OCI-LY1 (cell line): ENCODE results near the gene RRP8.

Source experiments
- H2AFZ ChIP-seq: fragments of 200-600 bp; sonication (generic), shearing (Covaris generic); 2 replicates; pipeline ENCODE4 v1.6.0; 2014; ENCODE audit warnings: antibody characterized with exemption, mild to moderate bottlenecking, low read length
- H3F3A ChIP-seq: fragments of 200-600 bp; sonication (generic), shearing (Covaris generic); 2 replicates; pipeline ENCODE4 v1.6.0; 2014; ENCODE audit warnings: mild to moderate bottlenecking, antibody characterized with exemption, low read length, moderate library complexity; ENCODE audit not compliant: insufficient read depth
- H3K27ac ChIP-seq: fragments of 200-600 bp; sonication (generic); 2 replicates; pipeline ENCODE4 v1.5.1; 2014; ENCODE audit warnings: low read length, mixed run types, mild to moderate bottlenecking, low read depth; ENCODE audit not compliant: poor library complexity, severe bottlenecking
- H3K27me3 ChIP-seq: fragments of 200-600 bp; sonication (generic); 2 replicates; pipeline ENCODE4 v1.6.0; 2014; ENCODE audit warnings: antibody characterized with exemption, mild to moderate bottlenecking, low read length, moderate library complexity; ENCODE audit not compliant: insufficient read depth
- H3K36me3 ChIP-seq: fragments of 200-600 bp; sonication (generic); 2 replicates; pipeline ENCODE4 v1.6.1; 2014; ENCODE audit warnings: mild to moderate bottlenecking, antibody characterized with exemption, low read length, moderate library complexity, mixed read lengths; ENCODE audit not compliant: insufficient read depth
- H3K4me1 ChIP-seq: fragments of 200-600 bp; sonication (generic); 2 replicates; pipeline ENCODE4 v1.5.1; 2014; ENCODE audit warnings: mild to moderate bottlenecking, low read length, moderate library complexity; ENCODE audit not compliant: insufficient read depth, severe bottlenecking
- H3K4me2 ChIP-seq: fragments of 200-600 bp; sonication (generic), shearing (Covaris generic); 2 replicates; pipeline ENCODE4 v1.6.1; 2014; ENCODE audit warnings: low read length
- H3K4me3 ChIP-seq: fragments of 200-600 bp; sonication (generic); 2 replicates; pipeline ENCODE4 v1.5.1; 2014; ENCODE audit warnings: low read length, low read depth, mild to moderate bottlenecking, mixed read lengths; ENCODE audit not compliant: poor library complexity, severe bottlenecking
- H3K79me2 ChIP-seq: fragments of 200-600 bp; shearing (Covaris generic); 2 replicates; pipeline ENCODE4 v1.6.1; 2016; ENCODE audit warnings: mixed run types, low read length, mixed read lengths; ENCODE audit not compliant: insufficient read depth
- H3K9ac ChIP-seq: fragments of 200-600 bp; sonication (generic), shearing (Covaris generic); 2 replicates; pipeline ENCODE4 v1.6.1; 2014; ENCODE audit warnings: mild to moderate bottlenecking, low read length, mixed read lengths
- H3K9me2 ChIP-seq: fragments of 200-600 bp; sonication (generic), shearing (Covaris generic); 2 replicates; pipeline ENCODE4 v1.6.1; 2014; ENCODE audit warnings: low read depth, mild to moderate bottlenecking, low read length, mixed read lengths
- H3K9me3 ChIP-seq: fragments of 200-600 bp; shearing (Covaris generic); 2 replicates; pipeline ENCODE4 v1.6.1; 2014; ENCODE audit warnings: low read length, mixed read lengths
- H4K20me1 ChIP-seq: fragments of 200-600 bp; sonication (generic), shearing (Covaris generic); 2 replicates; pipeline ENCODE4 v1.6.0; 2016; ENCODE audit warnings: mild to moderate bottlenecking, low read length; ENCODE audit not compliant: insufficient read depth
- CTCF ChIP-seq: fragments of 200-600 bp; sonication (generic), shearing (Covaris generic); IDR thresholded peaks from 2 replicates; pipeline ENCODE4 v1.5.1; 2017; ENCODE audit warnings: mild to moderate bottlenecking, antibody characterized with exemption, low read length, moderate library complexity, mixed read lengths
- EZH2 ChIP-seq: fragments of 200-600 bp; sonication (generic), shearing (Covaris generic); IDR thresholded peaks from 2 replicates; pipeline ENCODE4 v1.8.0; 2017; ENCODE audit warnings: borderline replicate concordance, mixed run types, mild to moderate bottlenecking, antibody characterized with exemption, low read length, moderate library complexity, mixed read lengths

The RRP8 gene

GRCh38 chr11:6557761-6558674, 45.4 kb downstream of the RRP8 start:
- no peaks in the 10 kb centered on the region for H3K9me2 ChIP-seq
- no peaks in the 10 kb centered on the region for H3K27me3 ChIP-seq
- no peak overlapping the region for H3K9ac ChIP-seq
- no peak overlapping the region for H3K27ac ChIP-seq
- no peaks in the 10 kb centered on the region for H3K4me1 ChIP-seq
- no peaks in the 10 kb centered on the region for H4K20me1 ChIP-seq
- no peak overlapping the region for H2AFZ ChIP-seq
- no peak overlapping the region for H3K4me2 ChIP-seq
- no peaks in the 10 kb centered on the region for H3K79me2 ChIP-seq
- no peaks in the 10 kb centered on the region for H3K36me3 ChIP-seq
- no peaks in the 10 kb centered on the region for H3K9me3 ChIP-seq
- no peaks in the 10 kb centered on the region for H3F3A ChIP-seq
- H3K4me3 ChIP-seq, result no peak overlapping the region
- TF ChIP-seq CTCF, result no peak
- TF ChIP-seq EZH2, result no peak

GRCh38 chr11:6557063-6557462, 46.4 kb downstream of the RRP8 start:
- H3K9me2 ChIP-seq, result no peaks in the 10 kb centered on the region
- no peaks in the 10 kb centered on the region for H3K79me2 ChIP-seq
- no peaks in the 10 kb centered on the region for H4K20me1 ChIP-seq

GRCh38 chr11:6556139-6556949, 47.1 kb downstream of the RRP8 start:
- Histone ChIP-seq H4K20me1 (no peaks in the 10 kb centered on the region), H3K4me1 (no peaks in the 10 kb centered on the region), H3K27ac (no peak overlapping the region), H3K4me2 (no peak overlapping the region), H3F3A (no peaks in the 10 kb centered on the region), H3K4me3 (no peak overlapping the region), H3K79me2 (no peaks in the 10 kb centered on the region), H3K9me3 (no peaks in the 10 kb centered on the region), H3K27me3 (no peaks in the 10 kb centered on the region), H3K9ac (no peak overlapping the region), H2AFZ (no peak overlapping the region), H3K36me3 (no peaks in the 10 kb centered on the region), H3K9me2 (no peaks in the 10 kb centered on the region)
- no peak for TF ChIP-seq EZH2
- TF ChIP-seq CTCF, result no peak

More at GRCh38 chr11:6557063-6557462, 46.4 kb downstream of the RRP8 start:
- Histone ChIP-seq H3K9ac (no peak overlapping the region), H3K4me1 (no peaks in the 10 kb centered on the region), H3K9me3 (no peaks in the 10 kb centered on the region), H3K4me3 (no peak overlapping the region), H3F3A (no peaks in the 10 kb centered on the region), H2AFZ (no peak overlapping the region), H3K27ac (no peak overlapping the region), H3K36me3 (no peaks in the 10 kb centered on the region), H3K27me3 (no peaks in the 10 kb centered on the region), H3K4me2 (no peak overlapping the region)
- no peak for TF ChIP-seq EZH2
- TF ChIP-seq CTCF, result no peak
